GM18526 (cell line): ENCODE results near the gene NCOR1.

Experiments used
- POLR2A ChIP-seq: IDR thresholded peaks from 3 replicates; pipeline ENCODE4 v1.6.1; 2011; ENCODE audit not compliant: insufficient read length; ENCODE audit errors: extremely low read depth

Gene NCOR1

DNA sequence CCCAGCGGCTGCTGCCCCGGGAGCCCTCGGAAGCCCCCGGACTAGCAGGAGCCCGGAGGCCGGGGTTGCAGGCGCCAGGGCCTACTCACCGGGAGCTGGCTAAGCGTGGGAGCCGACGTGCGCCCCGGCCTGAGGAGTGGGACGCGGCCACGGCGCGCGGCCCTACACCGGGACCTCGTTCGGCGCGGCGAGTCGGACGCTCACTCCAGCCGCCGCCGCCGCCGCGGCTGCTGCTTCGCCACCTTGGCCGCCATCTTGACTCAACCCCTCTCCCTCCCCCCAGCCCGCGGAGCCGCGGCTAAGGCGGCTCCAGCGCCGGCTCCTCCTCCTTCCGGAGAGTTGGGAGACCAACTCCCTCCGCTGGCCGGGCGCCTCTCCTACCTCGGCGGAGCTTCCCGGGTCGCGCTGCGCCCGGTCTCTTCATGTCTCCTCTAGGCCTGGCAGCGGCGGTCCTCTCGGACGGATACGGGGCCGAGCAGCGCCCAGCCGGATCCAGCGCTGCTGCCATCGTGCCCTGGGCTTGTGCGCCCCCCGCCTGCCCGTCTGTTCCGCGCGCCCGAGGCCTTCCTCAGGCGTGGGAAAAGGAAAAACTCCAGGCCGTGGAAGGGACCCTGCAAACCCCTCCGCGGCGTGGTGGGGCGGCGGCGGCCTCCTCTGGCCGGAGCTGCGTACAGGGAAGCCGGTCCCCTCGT lies at the start of gene NCOR1:
NCOR1 (minus strand) TSS at position 262 of the 692 bp plus-strand sequence. CDS start 20,965 bp downstream, outside the sequence.
- TF ChIP-seq POLR2A, result peak; percentile 95

DNA sequence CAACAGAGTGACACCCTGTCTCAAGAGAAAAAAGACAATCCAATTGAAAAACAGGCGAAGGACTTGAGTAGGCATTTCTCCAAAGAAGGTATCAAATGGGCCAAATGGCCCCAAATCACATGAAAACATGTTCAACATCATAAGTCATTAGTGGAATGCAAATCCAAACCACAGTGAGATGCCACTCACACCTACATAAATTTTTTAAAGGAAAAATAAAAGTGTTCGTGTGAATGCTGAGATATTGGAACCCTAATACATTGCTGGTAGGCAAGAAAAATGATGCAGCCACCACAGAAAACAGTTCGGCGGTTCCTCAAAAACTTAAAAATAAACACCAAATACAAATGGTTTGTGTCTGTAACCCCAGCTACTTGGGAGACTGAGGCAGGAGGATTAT lies 46.9 kb upstream of the NCOR1 start:
- TF ChIP-seq POLR2A, result no peak

DNA sequence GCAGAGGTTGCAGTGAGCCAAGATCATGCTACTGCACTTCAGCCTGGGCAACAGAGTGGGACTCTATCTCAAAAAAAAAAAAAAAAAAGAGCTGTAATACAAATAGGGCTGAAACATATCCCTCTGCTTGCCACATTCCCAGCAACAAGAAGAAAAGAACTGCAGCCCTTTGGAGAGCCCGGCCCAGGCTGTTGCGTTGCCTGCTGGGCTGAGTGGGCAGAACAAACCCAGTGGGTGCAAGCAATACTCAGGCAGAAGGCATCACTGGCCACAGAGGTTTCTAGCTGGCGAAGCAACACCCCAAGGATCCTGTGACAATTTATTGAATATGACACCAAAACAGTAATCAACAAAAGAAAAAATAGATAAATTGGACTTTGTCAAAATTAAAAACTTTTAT lies 45.7 kb upstream of the NCOR1 start:
- TF ChIP-seq POLR2A, result no peak

DNA sequence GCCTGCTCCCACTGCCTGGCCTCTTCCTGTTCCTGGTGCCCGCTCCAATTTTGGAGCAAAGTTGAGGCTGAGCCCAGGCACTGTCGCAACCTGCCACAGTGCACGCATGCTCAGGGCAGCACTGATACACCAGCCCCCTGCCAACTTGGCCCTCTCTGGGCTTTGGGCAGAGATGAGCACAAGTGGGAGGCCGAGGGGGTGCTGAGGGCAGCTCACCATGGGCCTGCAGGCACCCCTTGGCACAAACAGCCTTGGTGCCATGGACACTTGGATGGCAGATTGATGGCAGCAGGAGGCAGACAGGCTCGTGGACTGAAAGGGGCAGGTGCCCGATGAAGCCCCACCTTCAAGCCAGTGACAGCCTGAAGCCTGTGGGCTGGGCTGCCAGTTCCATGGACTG lies 44.6 kb upstream of the NCOR1 start:
- TF ChIP-seq POLR2A, result no peak

DNA sequence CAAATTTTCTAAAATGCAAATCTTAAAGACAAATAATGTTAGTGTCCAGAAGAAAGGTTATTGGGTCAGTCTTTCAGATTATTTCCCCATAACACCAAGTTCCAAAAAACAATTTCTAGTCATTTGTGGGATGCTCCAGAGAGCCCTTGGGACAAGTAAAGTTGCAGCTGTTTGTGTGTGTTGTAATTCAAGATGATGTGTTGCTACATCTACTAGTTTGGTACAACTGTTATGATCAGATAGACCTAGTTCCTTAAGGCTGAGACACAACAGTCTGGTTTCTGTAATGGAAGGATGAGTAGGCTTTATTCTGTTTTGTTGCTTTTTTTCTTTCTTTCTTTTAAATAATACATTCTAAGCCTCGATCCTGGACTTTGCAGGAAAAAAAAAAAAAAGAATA lies 43.6 kb upstream of the NCOR1 start:
- TF ChIP-seq POLR2A, result no peak

DNA sequence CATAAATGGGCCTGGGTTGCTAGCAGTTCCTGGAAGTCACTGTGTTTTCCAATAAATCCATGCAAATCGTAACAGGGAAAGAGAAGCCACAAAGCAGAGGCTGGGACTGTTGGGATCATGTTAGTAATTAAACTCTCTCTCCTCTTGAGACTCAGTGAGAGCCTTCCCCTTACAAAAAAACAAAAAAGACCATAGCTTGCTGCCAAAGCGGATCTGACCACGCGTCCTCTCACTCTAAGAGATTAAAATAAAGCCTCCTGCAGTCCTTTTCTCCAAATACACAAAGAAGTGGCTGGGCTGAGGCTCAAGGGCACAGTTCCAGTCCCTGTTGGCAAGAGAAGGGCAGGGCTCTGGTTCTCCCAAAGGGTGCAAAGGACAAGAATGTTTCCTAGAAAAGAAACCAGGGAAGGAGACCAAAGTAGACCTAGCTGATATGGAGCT lies 40.2 kb upstream of the NCOR1 start:
- TF ChIP-seq POLR2A, result no peak

DNA sequence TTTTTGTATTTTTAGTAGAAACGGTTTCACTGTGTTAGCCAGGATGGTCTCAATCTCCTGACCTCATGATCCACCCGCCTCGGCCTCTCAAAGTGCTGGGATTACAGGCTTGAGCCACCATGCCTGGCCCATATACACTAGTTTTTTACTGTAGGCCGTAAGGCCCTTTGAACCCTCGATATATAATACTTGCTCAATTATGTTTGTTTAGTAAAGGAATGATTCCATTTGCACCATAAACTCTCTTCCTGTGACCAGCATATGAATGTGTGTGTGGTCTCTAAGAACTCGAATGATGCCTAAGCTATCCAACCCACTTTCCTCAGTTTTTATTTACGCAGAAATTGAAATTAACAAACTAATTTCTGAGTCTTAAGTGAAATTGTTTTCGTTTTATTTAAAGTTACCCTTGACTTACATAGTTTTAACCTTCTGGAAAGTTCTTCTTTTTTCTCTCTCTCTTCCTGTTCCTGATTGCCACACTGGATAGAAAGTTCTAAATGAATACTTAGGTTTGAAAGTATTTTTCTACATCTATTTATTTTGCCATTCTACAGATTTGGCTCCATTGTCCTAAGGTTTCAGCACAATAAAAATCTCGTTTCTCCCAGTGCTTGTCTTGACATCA lies 39.6 kb upstream of the NCOR1 start:
- TF ChIP-seq POLR2A, result no peak

DNA sequence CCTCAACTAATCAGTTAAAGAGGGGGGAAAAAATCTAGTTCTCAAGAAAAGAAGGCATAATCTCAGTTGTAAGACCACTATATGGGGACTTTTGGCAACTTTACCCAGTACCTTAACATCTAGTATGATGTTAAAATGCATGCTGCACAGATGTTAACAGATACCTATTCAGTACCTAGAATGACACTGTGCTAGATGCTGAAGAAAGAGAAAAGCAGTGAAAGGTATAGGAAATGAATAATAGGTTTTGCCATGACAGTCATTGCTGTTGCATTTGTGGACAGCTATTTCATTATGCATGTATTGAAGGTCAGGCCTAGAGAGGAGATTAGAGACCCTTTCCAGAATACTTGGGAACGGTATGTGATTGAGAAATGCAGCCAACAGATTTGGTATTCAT lies 36.2 kb upstream of the NCOR1 start:
- no peak for TF ChIP-seq POLR2A

DNA sequence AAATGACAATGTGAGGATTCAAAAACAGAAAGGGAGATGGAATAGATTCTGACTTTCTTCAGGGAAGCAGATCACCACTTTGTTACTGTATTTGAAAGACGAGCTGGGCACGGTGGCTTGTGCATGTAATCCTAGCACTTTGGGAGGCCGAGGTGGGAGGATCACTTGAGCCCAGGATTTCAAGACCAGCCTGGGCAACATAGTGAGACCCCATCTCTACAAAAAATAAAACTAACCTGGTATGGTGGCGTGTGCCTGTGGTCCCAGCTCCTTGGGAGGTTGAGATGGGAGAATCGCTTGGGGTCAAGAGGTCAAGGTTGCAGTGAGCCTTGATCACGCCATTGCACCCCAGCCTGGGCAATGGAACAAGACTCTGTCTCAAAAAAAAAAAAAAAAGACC lies 35.7 kb upstream of the NCOR1 start:
- no peak for TF ChIP-seq POLR2A

DNA sequence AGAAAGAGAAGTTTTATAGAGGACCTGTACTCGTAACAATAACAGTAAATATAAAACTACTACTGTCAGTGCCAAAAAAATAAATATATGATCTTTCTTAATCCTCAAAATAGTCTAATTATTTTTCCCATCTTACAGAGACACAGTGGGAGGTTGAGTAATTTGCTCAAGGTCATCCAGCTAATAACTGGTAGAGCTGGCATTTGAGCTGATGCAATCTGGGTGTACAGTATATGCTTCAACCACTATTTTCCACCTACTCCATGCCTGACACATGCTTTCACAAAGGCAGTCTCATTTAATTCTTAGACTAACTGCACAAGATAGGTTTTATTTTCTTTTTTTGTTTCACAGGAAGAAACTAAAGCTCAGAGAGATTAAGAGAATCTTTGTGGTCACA lies 35.3 kb upstream of the NCOR1 start:
- TF ChIP-seq POLR2A, result no peak

DNA sequence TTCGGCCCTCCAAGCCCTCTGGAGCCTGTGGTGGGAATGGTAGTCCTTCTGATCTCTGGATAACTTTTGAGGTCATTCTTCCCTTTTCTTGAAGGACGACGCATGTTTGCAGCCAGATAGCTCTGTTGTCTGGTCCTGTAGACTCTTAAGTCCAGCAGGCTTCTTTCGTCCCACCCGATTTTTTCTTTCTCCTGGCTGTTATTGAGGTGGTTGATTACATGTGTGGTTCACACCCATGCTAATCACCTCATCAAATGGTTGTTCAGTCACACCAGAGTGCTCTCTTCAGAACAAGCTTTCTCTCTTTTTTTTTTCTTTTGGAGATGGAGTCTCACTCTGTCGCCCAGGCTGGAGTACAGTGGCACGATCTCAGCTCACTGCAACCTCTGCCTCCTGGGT lies 32.3 kb upstream of the NCOR1 start:
- TF ChIP-seq POLR2A, result no peak

DNA sequence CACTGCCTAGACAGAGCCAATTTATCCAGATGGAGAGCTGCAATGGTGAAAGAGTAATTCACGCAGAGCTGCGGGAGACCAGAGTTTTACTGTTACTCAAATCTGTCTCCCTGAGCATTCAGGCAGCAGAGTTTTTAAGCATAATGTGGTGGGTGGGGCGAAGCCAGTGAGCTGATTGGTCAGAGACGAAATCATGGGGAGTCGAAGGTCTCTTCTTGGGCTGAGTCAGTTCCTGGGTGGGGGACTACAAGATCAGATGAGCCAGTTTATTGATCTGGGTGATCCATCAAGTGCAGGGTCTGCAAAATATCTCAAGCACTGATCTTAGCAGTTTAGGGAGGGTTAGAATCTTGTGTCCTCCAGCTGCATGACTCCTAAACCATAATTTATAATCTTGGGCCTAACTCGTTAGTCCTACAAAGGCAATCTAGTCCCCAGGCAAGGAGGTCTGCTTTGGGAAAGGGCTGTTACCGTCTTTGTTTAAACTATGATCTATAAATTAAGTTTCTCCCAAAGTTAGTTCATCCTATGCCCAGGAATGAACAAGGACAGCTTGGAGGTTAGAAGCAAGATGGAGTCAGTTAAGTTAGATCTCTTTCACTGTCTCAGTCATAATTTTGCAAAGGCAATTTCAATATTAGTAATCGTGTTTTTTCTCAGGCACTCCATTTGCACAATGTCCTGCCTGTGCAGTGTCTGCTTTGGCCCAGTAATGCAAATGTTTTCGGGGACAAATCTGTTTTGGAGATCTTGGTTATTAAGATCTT lies 28.6 kb upstream of the NCOR1 start:
- TF ChIP-seq POLR2A, result no peak

DNA sequence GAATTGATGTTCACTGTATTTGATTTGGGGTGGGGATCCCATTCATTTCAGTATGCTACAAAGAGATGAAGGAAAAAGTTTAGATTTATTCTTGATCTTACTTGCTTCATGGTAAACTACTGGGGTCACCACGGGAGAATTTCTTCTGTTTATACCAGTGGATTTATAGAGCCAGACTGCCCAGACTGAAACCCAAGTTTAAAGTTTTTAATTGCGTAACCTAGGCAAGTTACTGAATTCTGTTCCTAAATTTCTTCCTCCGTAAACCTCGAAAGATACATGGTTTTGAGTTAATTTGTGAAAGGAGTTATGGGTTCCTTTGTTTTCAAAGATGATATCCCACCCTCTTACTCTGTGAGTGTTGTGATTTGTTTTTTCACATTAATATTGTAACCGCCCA lies 28.1 kb upstream of the NCOR1 start:
- no peak for TF ChIP-seq POLR2A

DNA sequence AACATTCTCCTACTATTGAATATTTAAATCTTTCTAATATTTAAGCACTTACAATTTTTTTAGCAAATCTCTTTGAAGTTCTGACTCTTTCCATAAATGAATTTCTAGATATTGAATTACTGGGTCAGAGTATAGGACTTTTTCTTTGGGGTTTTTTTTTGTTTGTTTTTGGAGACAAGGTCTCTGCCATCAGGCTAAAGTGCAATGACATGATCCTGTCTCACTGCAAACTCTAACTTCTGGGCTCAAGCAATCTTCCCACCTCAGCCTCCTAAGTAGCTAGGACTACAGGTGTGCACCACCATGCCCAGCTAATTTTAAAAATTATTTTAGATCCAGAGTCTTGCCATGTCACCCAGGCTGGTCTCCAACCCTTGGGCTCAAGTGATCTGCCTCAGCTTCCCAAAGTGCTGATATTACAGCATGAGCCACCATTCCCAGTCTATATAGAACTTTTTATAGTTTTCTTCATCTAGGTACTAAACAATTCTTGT lies 26.6 kb upstream of the NCOR1 start:
- TF ChIP-seq POLR2A, result no peak

DNA sequence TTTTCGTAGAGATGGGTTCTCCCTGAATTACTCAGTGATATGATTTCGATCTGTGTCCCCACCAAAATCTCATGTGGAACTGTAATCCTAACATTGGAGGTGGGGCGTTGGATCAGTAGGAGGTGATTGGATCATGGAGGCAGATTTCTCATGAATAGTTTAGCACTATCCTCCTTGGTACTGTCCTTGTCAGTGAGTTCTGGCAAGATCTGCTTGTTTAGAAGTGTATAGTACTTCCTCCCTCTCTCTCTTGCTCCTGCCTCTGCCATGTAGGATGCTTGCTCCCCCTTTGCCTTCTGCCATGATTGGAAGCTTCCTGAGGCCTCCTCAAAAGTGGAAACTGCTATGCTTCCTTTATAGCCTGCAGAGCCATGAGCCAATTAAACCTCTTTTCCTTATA lies 24.6 kb upstream of the NCOR1 start:
- no peak for TF ChIP-seq POLR2A

DNA sequence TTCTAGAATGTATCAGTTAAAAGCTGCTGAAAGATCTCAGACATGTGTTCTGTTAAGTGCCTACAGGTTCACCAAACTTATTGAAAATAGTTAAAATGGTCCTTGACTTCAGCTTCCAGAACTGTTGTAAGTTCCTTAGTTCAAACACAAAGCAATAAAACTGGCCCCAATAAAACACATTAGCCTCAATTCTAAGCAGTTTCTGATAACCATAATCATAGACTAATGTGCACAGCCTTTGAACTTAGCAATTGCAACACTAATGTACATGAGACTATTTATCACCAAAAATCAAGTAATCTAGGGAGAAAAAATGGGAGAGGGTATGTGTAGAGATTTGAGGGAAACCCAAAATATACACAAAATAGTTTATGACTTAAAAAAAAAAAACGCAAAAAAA lies 17.1 kb upstream of the NCOR1 start:
- TF ChIP-seq POLR2A, result no peak
